Measurements from ENCODE around the gene NPFFR1.
A peak's percentile ranks its signal among the peaks of the same experiment; 100 is the strongest.
"Not testable (repeated sequence)": the region's sequence is repeated elsewhere in the genome, so short reads cannot be mapped to it uniquely, and the experiment has no call there.

NPFFR1 gene

DNA sequence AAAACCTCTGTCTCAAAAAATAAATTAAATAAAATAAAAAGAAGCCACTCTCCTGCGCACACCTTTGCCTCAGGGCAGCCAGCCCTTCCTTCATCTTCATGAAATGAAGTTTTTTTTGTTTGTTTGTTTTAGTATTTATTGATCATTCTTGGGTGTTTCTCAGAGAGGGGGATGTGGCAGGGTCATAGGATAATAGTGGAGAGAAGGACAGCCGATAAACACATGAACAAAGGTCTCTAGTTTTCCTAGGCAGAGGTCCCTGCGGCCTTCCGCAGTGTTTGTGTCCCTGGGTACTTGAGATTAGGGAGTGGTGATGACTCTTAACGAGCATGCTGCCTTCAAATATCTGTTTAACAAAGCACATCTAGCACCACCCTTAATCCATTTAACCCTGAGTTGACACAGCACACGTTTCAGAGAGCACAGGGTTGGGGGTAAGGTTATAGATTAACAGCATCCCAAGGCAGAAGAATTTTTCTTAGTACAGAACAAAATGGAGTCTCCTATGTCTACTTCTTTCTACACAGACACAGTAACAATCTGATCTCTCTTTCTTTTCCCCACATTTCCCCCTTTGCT is 45.8 kb downstream of the NPFFR1 start:
- H3K4me3 ChIP-seq (ENCODE audit: control insufficient read depth, low read depth, low read length); DNase-seq (ENCODE audit: low read depth): not testable (repeated sequence)

DNA sequence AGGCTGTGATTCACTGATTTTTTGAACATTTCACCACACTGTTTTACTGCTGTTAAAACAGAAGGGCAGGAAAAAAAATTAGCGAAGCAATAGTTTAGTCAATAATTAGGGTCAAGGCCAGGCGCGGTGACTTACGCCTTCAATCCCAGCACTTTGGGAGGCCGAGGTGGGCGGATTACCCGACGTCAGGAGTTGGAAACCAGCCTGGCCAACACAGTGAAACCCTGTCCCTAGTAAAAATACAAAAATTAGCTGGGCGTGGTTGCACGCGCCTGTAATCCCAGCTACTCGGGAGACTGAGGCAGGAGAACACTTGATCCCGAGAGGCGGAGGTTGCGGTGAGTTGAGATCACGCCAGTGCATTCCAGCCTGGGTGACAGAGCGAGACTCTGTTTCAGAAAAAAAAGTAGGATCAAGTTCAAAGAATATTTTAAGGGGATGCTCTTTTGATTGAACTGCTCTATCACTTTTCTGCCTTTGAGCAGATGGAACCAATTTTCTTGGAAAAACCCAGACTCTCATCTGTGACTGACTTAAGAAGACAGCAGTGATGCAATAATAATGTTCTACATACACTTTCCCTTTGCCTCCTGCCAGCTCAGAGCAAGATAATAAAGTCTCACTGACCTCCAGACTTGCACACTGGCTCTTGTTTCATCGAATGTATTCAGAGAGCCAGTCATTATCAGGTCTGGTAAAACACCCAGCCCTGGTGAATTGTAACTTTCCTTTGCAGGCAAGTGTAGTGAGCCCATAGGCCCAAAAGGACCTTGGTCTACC is 48.9 kb downstream of the NPFFR1 start:
- DNase-seq (ENCODE audit: low read depth): peak; percentile 97
- TF ChIP-seq, protein P1, sequence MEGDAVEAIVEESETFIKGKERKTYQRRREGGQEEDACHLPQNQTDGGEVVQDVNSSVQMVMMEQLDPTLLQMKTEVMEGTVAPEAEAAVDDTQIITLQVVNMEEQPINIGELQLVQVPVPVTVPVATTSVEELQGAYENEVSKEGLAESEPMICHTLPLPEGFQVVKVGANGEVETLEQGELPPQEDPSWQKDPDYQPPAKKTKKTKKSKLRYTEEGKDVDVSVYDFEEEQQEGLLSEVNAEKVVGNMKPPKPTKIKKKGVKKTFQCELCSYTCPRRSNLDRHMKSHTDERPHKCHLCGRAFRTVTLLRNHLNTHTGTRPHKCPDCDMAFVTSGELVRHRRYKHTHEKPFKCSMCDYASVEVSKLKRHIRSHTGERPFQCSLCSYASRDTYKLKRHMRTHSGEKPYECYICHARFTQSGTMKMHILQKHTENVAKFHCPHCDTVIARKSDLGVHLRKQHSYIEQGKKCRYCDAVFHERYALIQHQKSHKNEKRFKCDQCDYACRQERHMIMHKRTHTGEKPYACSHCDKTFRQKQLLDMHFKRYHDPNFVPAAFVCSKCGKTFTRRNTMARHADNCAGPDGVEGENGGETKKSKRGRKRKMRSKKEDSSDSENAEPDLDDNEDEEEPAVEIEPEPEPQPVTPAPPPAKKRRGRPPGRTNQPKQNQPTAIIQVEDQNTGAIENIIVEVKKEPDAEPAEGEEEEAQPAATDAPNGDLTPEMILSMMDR (conservative IDR thresholded peaks at IDR 0.05; ENCODE audit: control insufficient read depth, insufficient read depth, low read depth, low read length): no peak

DNA sequence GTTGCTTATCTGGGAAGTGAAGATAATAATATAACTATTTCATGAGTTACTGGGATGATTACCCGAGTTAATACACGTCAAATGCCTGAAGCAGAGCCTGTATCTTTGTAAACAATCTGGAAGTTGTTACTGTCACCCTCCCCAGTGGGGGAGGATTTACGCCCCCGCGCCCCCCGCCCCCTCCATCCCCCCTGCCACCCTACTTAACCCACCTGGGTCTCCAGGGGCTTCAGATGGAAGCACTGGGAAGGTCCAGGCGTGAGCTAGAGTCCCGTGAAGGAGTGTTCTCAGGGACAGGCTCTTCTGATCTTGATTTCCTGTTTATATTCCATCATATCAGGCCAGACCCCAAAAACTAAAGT is 49.9 kb downstream of the NPFFR1 start:
- DNase-seq (ENCODE audit: low read depth): no peak
- TF ChIP-seq, protein P1 (conservative IDR thresholded peaks at IDR 0.05; ENCODE audit: control insufficient read depth, insufficient read depth, low read depth, low read length): no peak
- peak overlapping the region; percentile 74 for H3K4me3 ChIP-seq (ENCODE audit: control insufficient read depth, low read depth, low read length)

More for the DNA sequence above, 48.9 kb downstream of the NPFFR1 start:
- H3K4me3 ChIP-seq (ENCODE audit: control insufficient read depth, low read depth, low read length): peak overlapping the region; percentile 13

DNA sequence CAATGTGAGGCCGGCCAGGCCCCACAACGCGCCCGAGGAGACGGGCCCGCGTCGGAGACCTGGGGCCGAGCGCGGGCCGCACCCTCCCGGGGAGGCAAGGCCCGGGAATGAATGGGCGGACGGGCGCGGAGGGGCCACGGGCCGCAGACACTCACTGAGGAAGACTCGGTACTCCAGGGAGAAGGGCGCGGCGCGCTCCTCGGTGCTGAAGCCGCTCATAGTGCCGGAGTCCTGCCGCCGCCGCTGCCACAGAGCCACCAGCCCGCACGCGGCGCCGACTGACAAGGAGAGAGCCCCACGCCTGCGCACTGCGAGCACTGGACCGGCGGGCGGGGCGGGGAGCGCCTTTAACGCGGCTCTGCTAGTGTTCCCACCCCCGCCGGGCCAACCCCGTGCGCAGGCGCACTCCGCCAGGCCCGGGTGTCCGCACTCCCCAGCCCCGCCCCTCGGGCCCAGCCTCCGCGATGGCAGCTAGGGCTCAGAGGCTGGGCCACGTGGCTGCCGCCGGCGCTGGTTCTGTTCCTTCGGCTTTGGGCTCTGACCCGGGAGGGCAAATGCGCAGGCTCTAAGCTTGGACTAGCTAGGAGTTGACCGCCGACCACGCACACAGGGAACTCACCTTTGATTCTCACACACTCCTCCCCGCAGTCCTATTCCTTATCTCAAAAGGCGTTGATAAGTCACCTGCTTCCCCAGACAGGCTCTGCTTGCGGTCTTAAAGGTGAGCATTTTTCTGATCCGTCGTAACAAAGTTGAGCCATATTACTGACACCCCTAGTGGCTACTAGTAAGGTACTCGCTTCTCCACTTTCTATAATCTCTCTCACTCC is 50.5 kb downstream of the NPFFR1 start, which contains the start of gene PPA1:
PPA1 (minus strand) TSS at position 321 of the 830 bp plus-strand sequence; CDS start at position 219, 102 bp downstream.
- TF ChIP-seq, protein P1 (conservative IDR thresholded peaks at IDR 0.05; ENCODE audit: control insufficient read depth, insufficient read depth, low read depth, low read length): no peak
- H3K4me3 ChIP-seq (ENCODE audit: control insufficient read depth, low read depth, low read length): peak within 1 kb of the TSS; percentile 74
- DNase-seq (ENCODE audit: low read depth): peak; percentile 91

DNA sequence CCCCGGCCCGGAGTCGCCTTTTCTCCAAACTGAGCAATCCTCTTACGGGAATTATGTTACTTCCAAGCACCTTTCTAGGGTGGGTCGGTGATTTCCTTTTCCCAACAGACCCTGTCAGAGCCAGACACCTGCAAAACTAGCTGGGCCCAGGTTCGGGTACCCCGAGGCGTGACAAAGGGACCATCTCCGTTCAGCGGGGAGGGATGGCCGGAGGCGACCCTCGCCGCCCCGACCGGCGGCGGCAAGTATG is 51.0 kb downstream of the NPFFR1 start:
- no peak for DNase-seq (ENCODE audit: low read depth)
- TF ChIP-seq, protein P1 (conservative IDR thresholded peaks at IDR 0.05; ENCODE audit: control insufficient read depth, insufficient read depth, low read depth, low read length): no peak
- peak overlapping the region; percentile 74 for H3K4me3 ChIP-seq (ENCODE audit: control insufficient read depth, low read depth, low read length)

DNA sequence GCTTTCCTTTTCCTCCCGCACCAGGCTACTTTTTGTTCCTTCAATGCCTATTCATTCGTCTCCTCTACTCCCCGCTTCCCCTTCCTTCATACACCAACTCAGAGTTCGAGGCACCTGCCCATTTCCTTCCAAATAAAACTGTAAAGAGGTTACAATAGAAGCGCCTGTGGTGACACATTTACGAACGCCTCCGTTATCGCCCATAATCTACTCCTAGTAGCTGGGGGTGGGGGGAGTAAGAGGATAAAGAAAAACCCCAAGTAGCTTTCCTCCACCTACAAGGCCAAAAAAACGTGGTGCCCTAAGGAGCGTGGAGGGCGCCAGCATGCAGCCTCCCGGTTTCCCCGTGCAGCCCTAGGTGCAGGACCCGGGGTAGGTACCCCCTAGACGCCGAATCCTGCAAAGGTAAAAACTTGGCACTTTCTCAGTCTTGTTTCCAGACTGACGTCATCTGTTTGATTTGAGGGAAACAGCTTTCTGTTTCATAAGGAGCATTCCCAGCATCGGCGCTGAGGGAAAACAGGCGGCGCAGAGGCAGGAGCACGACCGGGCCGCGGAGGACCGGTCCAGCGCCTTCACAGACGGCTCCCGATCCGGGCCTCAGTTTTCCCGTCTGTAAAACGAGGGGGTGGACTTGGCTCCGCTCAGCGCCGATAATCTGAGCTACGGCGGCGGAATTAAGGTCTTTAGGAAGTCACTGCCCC is 51.5 kb downstream of the NPFFR1 start:
- TF ChIP-seq, protein P1 (conservative IDR thresholded peaks at IDR 0.05; ENCODE audit: control insufficient read depth, insufficient read depth, low read depth, low read length): no peak
- H3K4me3 ChIP-seq (ENCODE audit: control insufficient read depth, low read depth, low read length): peak overlapping the region; percentile 74
- peak; percentile 48 for DNase-seq (ENCODE audit: low read depth)

Measured in fibroblast of mammary gland (primary cell).